D721Med (cell line): ENCODE results near the gene DAGLA.
A peak's percentile ranks its signal among the peaks of the same experiment; 100 is the strongest.
"Not testable (repeated sequence)": the region's sequence is repeated elsewhere in the genome, so short reads cannot be mapped to it uniquely, and the experiment has no call there.

Source experiments
- DNase-seq: peaks from one replicate; pipeline ENCODE4 v3.0.0; 2011; ENCODE audit warnings: low spot score; ENCODE audit not compliant: insufficient read length
- FAIRE-seq: peaks from 2 replicates; lab custom pipeline; 2011; peaks lifted over from hg19 to GRCh38; lab: Jason Lieb, UNC
- TF ChIP-seq, protein P1 (sequence below): IDR thresholded peaks from 2 replicates; pipeline ENCODE4 v1.5.1; 2012; ENCODE audit warnings: mild to moderate bottlenecking, control low read depth; ENCODE audit not compliant: insufficient read depth; ENCODE audit errors: missing control alignments

DAGLA gene

GRCh38 chr11:61642162-61642561, 38.0 kb upstream of the DAGLA start:
- FAIRE-seq (no peak), DNase-seq (no peak)

GRCh38 chr11:61645179-61645868, 34.9 kb upstream of the DAGLA start:
- peak; percentile 64 for DNase-seq
- peak; percentile 93 for FAIRE-seq
- TF ChIP-seq, protein P1, sequence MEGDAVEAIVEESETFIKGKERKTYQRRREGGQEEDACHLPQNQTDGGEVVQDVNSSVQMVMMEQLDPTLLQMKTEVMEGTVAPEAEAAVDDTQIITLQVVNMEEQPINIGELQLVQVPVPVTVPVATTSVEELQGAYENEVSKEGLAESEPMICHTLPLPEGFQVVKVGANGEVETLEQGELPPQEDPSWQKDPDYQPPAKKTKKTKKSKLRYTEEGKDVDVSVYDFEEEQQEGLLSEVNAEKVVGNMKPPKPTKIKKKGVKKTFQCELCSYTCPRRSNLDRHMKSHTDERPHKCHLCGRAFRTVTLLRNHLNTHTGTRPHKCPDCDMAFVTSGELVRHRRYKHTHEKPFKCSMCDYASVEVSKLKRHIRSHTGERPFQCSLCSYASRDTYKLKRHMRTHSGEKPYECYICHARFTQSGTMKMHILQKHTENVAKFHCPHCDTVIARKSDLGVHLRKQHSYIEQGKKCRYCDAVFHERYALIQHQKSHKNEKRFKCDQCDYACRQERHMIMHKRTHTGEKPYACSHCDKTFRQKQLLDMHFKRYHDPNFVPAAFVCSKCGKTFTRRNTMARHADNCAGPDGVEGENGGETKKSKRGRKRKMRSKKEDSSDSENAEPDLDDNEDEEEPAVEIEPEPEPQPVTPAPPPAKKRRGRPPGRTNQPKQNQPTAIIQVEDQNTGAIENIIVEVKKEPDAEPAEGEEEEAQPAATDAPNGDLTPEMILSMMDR, result no peak

More at GRCh38 chr11:61642162-61642561, 38.0 kb upstream of the DAGLA start:
- TF ChIP-seq, protein P1, result no peak

GRCh38 chr11:61647529-61647928, 32.7 kb upstream of the DAGLA start:
- DNase-seq, result no peak
- FAIRE-seq, result no peak
- TF ChIP-seq, protein P1, result no peak

DNA sequence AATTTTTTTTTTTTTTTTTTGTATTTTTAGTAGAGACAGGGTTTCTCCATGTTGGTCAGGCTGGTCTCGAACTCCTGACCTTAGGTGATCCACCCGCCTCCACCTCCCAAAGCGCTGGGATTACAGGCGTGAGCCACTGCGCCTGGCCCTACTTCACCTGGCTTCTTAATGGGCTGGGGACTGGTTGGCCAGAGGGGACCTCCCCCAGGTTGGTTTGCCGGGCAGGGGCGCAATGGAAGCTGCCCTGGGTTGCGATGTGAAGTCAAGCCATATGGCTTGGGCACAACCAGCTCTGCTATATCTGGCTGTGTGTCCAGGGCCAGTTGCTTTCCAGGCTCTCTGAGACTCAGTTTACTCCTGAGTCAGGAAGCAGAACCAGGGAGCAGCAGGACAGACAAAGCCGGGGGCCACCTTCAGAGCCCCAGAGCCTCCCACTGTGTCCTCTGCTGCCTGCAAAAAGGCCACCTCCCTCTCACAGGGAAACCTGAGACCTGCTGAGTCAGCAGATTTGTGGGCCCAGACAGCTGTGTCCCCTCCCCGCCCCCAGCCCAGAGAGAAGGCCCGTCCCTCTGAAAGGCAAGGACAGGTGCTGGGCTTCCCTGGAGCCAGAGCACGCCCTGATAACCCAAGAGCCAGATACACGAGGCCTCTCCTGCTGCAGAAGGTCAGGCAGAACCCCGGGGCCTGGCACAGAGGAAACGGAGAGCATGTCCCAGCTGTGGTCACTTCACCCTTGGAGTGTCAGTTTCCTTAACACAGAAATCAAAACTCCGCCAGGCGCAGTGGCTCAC, 29.2 kb upstream of the DAGLA start:
- FAIRE-seq, result no peak
- no peak for DNase-seq
- TF ChIP-seq, protein P1, result no peak

GRCh38 chr11:61652135-61652534, 28.1 kb upstream of the DAGLA start:
- TF ChIP-seq, protein P1, result no peak

DNA sequence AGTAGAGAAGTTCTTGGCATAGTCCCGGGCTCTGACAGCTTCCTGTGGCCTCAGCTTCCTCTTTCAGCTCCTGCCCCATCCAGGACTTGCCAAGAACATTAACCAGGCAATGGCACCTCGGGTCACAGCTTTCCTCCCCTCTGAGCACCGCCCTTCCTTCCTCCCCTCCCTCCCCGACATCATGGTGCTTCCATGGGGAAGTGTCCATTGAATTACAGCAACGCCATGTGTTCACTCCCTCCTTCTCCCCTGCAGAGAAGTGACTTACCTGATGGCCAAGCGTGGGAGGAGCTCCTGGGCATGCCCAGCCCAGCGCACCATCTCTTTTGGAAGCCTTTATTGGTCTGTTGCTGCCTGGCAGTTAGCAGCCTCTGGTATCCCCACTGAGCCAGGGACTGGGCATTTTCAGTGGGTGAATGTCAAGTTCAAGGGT, 25.8 kb upstream of the DAGLA start:
- TF ChIP-seq, protein P1, result no peak
- no peak for DNase-seq
- no peak for FAIRE-seq

More at GRCh38 chr11:61652135-61652534, 28.1 kb upstream of the DAGLA start:
- DNase-seq, result no peak
- no peak for FAIRE-seq

GRCh38 chr11:61655266-61656159, 24.7 kb upstream of the DAGLA start:
- not testable (repeated sequence) for DNase-seq, FAIRE-seq
